ENCODE data around the gene JDP2.

Gene JDP2

GRCh38 chr14:75437201-75438143 is 9.7 kb downstream of the JDP2 start:
- no peak for DNase-seq (ENCODE audit: low read depth in 2 of 2)

- DNase-seq (ENCODE audit: low read depth in 2 of 2): no peak
Observed at GRCh38 chr14:75438486-75439080, 10.8 kb downstream of the JDP2 start.

GRCh38 chr14:75439989-75440388 is 12.2 kb downstream of the JDP2 start:
- DNase-seq (ENCODE audit: low read depth in 2 of 2): no peak

- no peak for DNase-seq (ENCODE audit: low read depth in 2 of 2)
Observed at GRCh38 chr14:75440733-75441477, 13.1 kb downstream of the JDP2 start.

GRCh38 chr14:75441728-75442127 is 13.9 kb downstream of the JDP2 start:
- no peak for DNase-seq (ENCODE audit: low read depth in 2 of 2)

- no peak for DNase-seq (ENCODE audit: low read depth in 2 of 2)
Observed at GRCh38 chr14:75442166-75442565, 14.3 kb downstream of the JDP2 start.

- no peak for DNase-seq (ENCODE audit: low read depth in 2 of 2)
Observed at GRCh38 chr14:75442642-75443041, 14.8 kb downstream of the JDP2 start.

GRCh38 chr14:75443203-75443969 is 15.6 kb downstream of the JDP2 start:
- no peak for DNase-seq (ENCODE audit: low read depth in 2 of 2)

- no peak for DNase-seq (ENCODE audit: low read depth in 2 of 2)
Observed at GRCh38 chr14:75445236-75445635, 17.4 kb downstream of the JDP2 start.

GRCh38 chr14:75445963-75446362 is 18.1 kb downstream of the JDP2 start:
- DNase-seq (ENCODE audit: low read depth in 2 of 2): no peak

GRCh38 chr14:75446447-75446846 is 18.6 kb downstream of the JDP2 start:
- DNase-seq (ENCODE audit: low read depth in 2 of 2): no peak

GRCh38 chr14:75448209-75448608 is 20.4 kb downstream of the JDP2 start:
- no peak for DNase-seq (ENCODE audit: low read depth in 2 of 2)

GRCh38 chr14:75449036-75449435 is 21.2 kb downstream of the JDP2 start:
- DNase-seq (ENCODE audit: low read depth in 2 of 2): no peak

- DNase-seq (ENCODE audit: low read depth in 2 of 2): no peak
Observed at GRCh38 chr14:75449696-75450095, 21.9 kb downstream of the JDP2 start.

GRCh38 chr14:75450381-75451276 is 22.8 kb downstream of the JDP2 start:
- no peak for DNase-seq (ENCODE audit: low read depth in 2 of 2)

GRCh38 chr14:75452324-75452723 is 24.5 kb downstream of the JDP2 start:
- no peak for DNase-seq (ENCODE audit: low read depth in 2 of 2)

GRCh38 chr14:75452900-75453816 is 25.3 kb downstream of the JDP2 start:
- DNase-seq (ENCODE audit: low read depth in 2 of 2): no peak

- no peak for DNase-seq (ENCODE audit: low read depth in 2 of 2)
Observed at GRCh38 chr14:75453817-75454434, 26.1 kb downstream of the JDP2 start.

- no peak for DNase-seq (ENCODE audit: low read depth in 2 of 2)
Observed at GRCh38 chr14:75454963-75455546, 27.2 kb downstream of the JDP2 start.

Measured in activated CD8-positive, alpha-beta memory T cell treated with anti-CD3 and anti-CD28 coated beads for 4 hours (primary cell).